Hematopoietic multipotent progenitor cell treated with erythropoietin and hydrocortisone succinate and interleukin-3 and kit ligand, for 4 days (in vitro differentiated cells): Measurements from ENCODE around the gene EPHB1.
A peak's percentile ranks its signal among the peaks of the same experiment; 100 is the strongest.

Source experiments
- DNase-seq: peaks from one replicate; pipeline ENCODE4 v3.0.0-alpha.2; 2015

Gene EPHB1

DNA sequence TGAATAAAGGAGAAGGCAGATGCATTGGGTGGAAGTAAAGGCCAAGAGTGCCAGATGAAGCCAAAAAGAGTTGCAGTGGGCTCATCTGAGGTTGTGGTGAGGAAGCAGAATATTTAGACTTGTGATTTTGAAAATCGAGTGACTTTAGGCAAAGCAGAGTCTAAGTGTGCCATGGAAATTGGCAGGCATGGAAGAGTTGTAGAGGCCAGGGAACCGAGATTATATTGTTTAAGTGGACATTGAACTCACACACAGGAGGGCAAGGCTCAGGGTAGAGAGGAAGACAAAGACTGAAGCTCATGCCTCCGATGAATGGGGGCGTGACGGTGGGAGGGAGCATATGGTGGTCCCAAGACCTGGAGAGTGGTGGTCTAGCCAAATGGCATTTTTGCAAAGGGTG lies 347.5 kb downstream of the EPHB1 start:
- no peak for DNase-seq

DNA sequence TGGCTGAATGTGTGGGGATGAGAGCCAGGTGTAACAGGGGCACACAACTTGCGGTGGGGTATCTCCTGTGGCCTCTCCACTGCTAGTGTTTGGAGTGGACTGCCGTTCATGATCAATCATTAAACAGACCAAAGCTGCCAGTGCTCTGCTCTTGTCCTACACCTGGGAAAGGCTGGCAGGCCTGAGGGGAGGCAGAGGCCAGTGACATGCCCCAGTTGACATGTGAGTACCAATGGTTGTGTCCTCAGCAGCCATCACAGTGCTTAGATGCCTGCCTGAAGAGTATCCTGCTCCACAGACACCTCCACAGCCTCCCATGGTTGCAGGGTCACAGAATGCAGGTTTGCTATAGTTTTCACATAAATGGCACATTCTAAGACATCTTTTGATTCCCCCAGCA lies 348.4 kb downstream of the EPHB1 start:
- no peak for DNase-seq

GRCh38 chr3:135145581-135145980 lies 350.5 kb downstream of the EPHB1 start:
- DNase-seq, result no peak

DNA sequence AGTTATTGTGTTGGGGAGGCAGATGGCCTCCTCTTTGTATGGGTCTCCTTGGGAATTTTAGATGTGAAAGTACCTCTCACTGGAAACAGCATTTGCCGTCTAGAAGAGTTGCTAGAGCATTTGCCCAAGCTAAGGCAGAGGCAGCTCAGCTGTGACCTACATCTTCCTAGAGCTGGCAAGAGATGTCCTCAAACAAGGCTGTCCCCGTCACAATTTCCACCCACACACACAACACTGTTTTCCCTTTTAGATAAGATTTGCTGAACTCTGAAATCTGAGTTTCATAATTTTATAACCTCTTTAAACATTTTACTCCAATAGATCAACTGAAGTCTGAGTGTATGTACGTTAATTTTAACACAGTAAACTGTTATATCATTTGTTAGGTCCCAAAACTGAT lies 352.6 kb downstream of the EPHB1 start:
- no peak for DNase-seq

- no peak for DNase-seq
Observed at GRCh38 chr3:135148398-135149020, 353.4 kb downstream of the EPHB1 start.

DNA sequence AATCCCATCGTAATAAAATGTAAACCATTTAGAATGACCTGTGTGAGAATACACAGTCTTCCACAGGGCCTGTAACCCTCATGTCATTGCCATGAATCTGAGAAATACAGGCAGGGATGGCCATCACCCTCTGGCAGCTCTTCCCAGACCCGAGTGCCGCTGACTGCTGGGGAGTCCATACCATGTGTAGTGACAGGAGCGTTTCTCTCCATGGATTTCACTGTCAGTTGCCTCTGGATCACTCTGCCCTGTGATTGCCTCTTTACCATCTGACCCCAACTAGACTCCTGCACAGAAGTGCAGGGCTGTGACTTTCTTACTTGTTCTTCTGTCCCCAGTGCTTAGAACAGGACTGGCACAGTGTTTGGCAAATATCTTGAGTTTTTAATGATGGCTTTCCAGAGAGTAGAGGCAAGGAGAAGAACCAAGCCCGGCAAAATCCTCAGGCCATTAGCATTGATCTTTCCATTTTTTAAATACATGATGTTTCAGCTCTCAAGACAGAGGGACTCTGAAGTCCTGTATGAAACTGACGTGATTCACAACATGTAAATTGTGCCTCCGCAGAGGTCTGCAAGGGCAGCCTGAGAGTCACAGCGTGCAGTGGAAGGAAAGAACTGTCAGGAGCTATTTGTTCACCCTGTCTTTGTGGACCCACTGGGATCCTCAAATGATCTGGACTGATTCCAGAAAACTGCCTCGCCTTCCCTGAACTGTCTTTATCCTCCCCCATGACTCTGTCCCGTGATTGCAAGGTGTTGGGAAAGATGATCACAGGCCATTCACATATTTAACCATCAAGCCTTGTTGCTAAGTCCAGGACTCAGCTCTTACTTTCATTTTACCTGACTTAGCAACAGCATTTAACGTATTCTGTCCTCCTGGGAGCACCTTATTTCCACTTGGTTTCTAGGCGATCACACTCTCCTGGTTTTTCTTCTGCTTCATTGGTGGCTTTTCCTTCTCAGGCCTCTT lies 354.9 kb downstream of the EPHB1 start:
- DNase-seq, result no peak

- no peak for DNase-seq
Observed at GRCh38 chr3:135154186-135154585, 359.1 kb downstream of the EPHB1 start.

DNA sequence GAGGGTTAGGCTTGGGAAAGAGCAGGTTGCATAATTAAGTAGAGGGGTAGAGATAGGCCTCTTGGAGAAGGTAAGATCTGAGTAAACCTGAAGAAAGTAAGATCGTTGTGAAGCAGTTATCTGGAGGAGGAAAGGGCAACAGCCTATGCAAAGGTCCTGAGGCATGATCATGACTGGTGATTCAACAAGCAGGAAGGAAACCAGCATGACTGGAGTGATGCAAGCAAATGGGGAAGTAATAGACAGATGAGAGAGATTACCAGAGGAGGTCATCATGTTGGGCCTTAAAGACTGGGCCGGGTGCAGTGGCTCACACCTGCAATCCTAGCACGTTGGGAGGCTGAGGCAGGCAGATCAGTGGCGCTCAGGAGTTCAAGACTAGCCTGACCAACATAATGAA lies 360.2 kb downstream of the EPHB1 start:
- peak; percentile 24 for DNase-seq

DNA sequence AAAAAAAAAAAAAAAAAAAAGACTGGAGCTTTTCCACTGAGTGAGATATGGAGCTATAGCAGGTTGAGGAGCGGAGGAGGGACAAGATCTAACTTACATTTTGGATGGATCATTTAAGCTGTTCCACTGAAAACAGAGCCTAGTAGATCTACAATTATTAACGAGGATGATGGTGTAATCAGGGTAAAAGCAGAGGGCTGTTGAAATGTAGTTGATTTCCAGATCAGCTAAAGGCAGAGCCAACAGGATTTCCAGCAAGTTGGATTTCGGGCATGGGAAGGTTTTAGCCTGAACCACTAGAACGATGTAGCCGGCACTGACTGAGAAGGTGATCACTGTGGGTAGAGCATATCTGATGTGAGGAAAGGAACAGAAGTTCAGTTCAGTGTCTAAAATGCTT lies 360.7 kb downstream of the EPHB1 start:
- DNase-seq, result no peak

GRCh38 chr3:135157045-135157740 lies 362.1 kb downstream of the EPHB1 start:
- no peak for DNase-seq

GRCh38 chr3:135158520-135158919 lies 363.5 kb downstream of the EPHB1 start:
- no peak for DNase-seq

DNA sequence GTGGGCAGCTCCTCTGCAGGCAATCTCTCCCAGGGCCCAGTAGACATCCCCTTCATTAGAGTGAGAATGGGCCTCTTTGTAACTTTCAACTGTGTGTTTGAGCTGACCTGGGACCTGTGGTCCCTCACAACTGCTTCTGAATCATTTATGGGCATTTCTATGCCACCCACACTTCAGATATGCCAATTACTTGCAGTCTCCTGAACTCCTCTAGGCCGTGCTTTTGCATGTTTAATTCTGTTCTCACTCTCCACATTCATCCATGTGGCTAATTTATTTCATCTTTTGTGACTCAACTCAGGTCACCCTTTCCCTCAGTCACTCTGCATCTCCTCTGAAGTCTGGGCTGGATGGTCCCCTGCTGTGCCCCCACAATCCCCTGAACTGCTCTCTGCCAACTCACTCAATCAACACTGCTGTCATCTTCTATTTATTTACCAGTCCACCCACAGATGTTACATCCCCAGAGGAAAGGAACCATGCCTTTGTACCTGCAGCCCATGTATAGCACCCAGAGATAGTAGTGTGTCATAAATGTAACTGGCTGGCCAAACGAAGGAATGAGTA lies 364.7 kb downstream of the EPHB1 start:
- no peak for DNase-seq

GRCh38 chr3:135161425-135161824 lies 366.4 kb downstream of the EPHB1 start:
- no peak for DNase-seq

DNA sequence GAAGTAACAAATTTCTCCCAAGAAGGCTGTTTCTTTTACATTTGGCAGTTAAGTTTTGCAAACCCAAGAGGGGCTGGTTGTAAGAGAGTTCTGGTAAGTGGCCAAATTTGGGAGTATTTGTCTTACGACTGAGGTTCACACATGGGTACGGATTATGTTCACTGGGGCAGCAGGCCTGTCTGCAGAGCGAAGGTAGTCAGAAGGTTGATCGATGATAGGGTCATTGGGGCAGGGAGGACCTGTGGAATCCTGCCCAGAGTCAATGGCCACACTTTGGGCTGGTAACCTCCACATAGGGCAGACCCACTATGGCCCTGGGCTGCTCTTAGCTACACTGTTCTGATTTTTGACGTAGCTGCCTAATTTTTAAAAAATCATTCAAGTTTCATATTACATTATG lies 368.6 kb downstream of the EPHB1 start:
- DNase-seq, result no peak

- DNase-seq, result no peak
Observed at GRCh38 chr3:135165260-135165659, 370.2 kb downstream of the EPHB1 start.

- DNase-seq, result no peak
Observed at GRCh38 chr3:135166266-135166825, 371.3 kb downstream of the EPHB1 start.

- DNase-seq, result no peak
Observed at GRCh38 chr3:135168822-135169221, 373.8 kb downstream of the EPHB1 start.

DNA sequence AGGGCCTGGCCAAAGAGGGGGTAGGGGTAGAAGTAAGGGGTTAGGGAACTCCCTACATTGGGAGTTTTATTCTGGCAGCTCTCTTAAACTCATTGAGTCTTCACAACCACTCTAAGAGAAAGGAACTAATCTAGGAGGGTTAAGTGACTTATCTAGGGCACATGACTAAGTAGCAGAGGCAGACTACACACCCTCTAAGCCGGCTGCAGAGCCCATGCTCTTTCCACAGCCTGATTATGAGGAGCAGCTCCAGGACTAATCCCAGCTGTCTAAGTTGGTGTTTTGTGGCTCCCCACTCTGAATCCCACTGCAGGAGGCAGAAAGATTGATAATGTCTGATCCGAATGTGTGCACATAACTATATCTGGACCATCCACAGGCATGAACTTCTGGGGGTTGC lies 374.6 kb downstream of the EPHB1 start:
- no peak for DNase-seq

DNA sequence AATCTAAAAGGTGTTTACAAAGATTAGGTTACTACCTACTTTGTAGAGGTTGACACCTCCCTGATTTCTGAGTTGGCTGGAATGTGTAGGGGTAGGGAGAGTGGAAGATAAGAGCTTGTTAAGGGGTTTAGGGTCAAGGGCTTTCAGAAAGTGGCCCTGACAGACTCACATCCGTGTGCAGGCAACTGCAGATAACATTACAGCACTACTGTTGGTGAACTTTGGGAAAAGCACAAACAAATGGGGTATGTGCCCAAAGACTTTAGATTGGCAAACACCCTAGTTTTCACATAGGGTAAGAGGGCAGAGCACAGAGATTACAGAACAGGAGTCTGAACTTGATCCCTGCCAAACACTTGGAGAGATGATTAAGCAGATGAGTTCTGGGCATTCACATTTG lies 375.7 kb downstream of the EPHB1 start:
- DNase-seq, result no peak

- no peak for DNase-seq
Observed at GRCh38 chr3:135172191-135172869, 377.3 kb downstream of the EPHB1 start.

- DNase-seq, result no peak
Observed at GRCh38 chr3:135175728-135176277, 380.7 kb downstream of the EPHB1 start.

DNA sequence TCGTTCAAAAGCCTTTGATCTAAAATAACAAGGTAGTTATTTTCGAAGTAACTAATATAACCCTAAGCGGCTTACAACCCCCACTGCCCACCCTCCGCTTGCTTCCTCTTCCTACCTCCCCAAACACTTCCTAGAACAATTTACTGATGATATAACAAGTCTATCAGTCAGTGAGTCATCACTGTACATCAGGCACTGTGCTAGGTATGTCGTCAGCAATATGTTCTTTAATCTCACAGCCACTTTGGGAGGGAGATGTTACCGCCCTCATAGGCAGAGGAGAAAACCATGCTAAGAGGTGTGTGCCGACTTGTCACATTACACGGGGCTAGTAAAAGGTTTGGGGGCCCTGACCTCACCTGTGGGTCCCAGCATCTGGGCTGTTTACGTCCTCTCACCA lies 381.8 kb downstream of the EPHB1 start:
- no peak for DNase-seq
